OCI-LY7 (cell line): ENCODE results near the gene APOB.

Experiments used
- EZH2phosphoT487 ChIP-seq: fragments of 200-600 bp; sonication (generic); IDR thresholded peaks from 2 replicates; pipeline ENCODE4 v1.6.1; 2018; ENCODE audit warnings: low read depth, borderline replicate concordance, mild to moderate bottlenecking, mixed run types, antibody characterized with exemption, low read length, moderate library complexity, mixed read lengths
- TF ChIP-seq, protein P1 (sequence below): fragments of 200-600 bp; sonication (generic); conservative IDR thresholded peaks from 2 replicates; pipeline ENCODE4 v1.5.1; 2014; ENCODE audit warnings: mild to moderate bottlenecking, antibody characterized with exemption, low read length, moderate library complexity, mixed read lengths

DNA sequence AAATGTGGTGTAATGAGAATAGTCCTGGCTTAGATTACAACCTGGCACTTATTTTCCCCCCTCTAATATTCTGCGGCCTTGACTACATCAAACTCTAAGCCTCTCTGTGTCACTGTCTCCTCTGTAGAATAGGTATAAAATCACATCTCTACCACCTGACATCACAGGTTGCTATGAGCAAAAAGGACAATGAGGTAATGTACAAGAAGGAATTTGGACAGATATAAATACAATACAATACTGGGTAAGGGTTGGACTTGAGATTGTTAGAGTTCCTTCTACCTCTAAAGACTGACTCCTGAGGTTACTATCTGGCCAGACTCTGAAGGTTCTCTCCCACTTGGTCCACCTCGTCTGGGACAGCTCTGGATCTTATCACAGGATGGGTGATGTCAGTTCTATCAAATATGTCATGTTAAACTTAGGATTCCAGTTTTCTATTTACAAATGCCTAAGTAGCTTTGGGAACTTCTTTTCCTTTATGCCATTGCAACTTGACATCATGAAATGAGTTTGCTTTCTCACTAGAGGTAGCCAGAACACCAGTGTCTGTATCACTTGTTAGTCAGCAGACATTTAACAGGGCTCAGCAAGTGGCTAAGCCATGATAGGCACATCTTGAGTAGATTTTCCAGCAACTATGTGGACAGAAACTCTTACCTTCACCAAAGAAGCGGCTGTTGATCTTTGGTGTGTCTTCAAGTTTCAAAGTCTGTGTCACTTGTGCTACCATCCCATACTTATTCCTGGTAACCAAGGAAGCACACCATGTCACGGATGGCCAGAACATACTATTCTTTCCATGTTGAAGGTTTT, 9.5 kb downstream of the APOB start:
- TF ChIP-seq, protein P1, sequence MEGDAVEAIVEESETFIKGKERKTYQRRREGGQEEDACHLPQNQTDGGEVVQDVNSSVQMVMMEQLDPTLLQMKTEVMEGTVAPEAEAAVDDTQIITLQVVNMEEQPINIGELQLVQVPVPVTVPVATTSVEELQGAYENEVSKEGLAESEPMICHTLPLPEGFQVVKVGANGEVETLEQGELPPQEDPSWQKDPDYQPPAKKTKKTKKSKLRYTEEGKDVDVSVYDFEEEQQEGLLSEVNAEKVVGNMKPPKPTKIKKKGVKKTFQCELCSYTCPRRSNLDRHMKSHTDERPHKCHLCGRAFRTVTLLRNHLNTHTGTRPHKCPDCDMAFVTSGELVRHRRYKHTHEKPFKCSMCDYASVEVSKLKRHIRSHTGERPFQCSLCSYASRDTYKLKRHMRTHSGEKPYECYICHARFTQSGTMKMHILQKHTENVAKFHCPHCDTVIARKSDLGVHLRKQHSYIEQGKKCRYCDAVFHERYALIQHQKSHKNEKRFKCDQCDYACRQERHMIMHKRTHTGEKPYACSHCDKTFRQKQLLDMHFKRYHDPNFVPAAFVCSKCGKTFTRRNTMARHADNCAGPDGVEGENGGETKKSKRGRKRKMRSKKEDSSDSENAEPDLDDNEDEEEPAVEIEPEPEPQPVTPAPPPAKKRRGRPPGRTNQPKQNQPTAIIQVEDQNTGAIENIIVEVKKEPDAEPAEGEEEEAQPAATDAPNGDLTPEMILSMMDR: no peak
- TF ChIP-seq EZH2phosphoT487: no peak
